CD4-positive, alpha-beta T cell treated with Interleukin-1 beta for 1 hour (primary cell): Measurements from ENCODE around the gene EIF4H.

Experiments
- DNase-seq, 2 donors: peaks; one replicate each; pipeline ENCODE4 v3.0.0-alpha.2; 2020 to 2022

The EIF4H gene

DNA sequence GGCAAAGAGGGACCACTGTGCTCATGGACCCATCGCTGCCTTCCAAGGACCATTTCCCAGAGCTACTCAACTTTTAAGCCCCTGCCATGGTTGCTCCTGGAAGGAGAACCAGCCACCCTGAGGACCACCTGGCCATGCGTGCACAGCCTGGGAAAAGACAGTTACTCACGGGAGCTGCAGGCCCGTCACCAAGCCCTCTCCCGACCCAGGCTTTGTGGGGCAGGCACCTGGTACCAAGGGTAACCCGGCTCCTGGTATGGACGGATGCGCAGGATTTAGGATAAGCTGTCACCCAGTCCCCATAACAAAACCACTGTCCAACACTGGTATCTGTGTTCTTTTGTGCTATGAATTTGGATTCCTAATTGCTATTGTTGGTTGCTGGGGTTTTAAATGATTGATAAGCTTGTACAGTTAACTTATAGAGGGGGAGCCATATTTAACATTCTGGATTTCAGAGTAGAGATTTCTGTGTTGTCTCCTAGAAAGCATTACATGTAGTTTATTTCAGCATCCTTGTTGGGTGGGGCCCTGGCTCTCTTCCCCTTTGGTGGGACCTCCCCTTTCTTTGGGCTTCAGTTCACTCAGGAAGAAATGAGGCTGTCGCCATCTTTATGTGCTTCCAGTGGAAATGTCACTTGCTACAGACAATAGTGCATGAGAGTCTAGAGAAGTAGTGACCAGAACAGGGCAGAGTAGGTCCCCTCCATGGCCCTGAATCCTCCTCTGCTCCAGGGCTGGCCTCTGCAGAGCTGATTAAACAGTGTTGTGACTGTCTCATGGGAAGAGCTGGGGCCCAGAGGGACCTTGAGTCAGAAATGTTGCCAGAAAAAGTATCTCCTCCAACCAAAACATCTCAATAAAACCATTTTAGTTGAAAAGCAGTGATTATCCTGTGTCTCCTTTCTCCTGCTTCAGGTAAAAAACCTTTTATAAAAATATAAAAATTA is 55.1 kb downstream of the EIF4H start:
- no peak for DNase-seq

GRCh38 chr7:74230446-74231231 is 56.5 kb downstream of the EIF4H start:
- peak in 1 of 2 donors; percentile 54 for DNase-seq

DNA sequence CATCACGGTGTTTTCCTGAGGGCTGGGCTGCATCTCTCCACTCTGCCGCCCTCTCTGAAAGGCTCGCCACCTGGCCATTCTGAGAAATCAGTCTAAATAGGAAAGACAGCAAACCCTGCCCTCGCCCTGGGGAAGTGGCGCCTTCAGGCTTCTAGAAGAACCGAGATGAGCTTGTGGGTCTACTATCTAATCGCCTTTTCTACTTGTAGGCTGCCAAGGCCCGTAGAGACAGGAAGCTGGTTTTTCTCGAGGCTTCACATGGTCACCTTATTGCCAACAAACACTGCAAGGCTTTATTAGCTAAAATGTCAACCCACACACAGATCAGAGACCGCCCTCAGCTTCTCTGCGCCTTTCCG is 57.1 kb downstream of the EIF4H start:
- peak in 1 of 2 donors; percentile 64 for DNase-seq

DNA sequence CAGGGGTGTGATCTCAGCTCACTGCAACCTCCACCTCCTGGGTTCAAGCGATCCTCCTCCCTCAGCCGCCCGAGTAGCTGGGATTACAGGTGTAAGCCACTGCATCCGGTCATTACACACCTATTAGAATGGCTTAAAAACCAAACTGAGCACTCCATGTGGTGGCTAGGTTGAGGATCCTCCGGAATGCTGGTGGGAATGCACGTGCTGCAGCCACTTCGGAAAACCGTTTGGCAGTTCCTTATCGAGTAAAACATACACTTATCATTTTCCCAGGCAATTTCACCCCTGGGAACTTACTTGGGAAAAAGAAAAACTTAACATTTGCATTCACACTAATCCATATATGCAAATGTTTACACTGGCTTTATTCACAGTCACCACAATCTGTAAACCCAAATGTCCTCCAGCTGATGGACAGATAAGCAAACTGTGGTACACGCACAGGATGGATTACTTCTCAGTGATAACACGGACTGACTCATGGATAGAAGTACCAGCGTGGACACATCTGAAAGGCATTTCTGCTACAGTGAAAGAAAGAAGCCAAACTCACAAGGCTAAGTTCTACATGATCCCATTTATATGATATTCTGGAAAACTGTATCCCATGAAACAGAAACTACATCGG is 59.6 kb downstream of the EIF4H start:
- DNase-seq, result no peak

GRCh38 chr7:74235518-74236268 is 61.5 kb downstream of the EIF4H start:
- no peak for DNase-seq

GRCh38 chr7:74236284-74236683 is 62.1 kb downstream of the EIF4H start:
- DNase-seq, result no peak

- DNase-seq, result no peak
These were observed 66.3 kb downstream of the EIF4H start for GRCh38 chr7:74240482-74240881.

DNA sequence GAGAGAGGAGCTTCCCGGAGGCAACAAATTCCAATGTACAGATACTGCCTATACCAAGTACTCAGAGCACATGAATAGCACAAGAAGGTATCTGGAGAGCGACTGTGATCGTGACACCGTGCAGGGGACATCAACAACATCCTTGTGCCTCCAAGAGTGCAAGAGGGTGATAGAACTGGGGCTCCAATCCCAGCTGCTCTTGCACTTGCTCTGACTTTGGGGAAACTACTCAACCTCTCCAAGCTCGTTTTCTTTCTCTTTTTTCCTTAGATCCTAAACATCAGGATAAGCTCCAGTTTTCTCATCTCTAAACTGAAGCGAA is 67.9 kb downstream of the EIF4H start:
- DNase-seq, result no peak

- DNase-seq, result no peak
These were observed 72.3 kb downstream of the EIF4H start for GRCh38 chr7:74246497-74246896.
